HFFc6 (cell line): Measurements from ENCODE around the gene FAM114A2. TPM values are rescaled to one million over a fixed set of nuclear protein-coding genes. Genes with fewer than 3 reads are reported as not detected.

Source experiments
- DNase-seq: peaks from one replicate; pipeline ENCODE4 v3.0.0-alpha.2; 2018
- H3K27ac Mint-ChIP-seq: 2 replicates; pipeline ENCODE4 v1.8.0; 2020; ENCODE audit warnings: mild to moderate bottlenecking, mixed read lengths
- H3K27me3 Mint-ChIP-seq: 2 replicates; pipeline ENCODE4 v1.8.0; 2021; ENCODE audit warnings: mild to moderate bottlenecking, moderate library complexity, mixed read lengths; ENCODE audit not compliant: insufficient read depth
- H3K36me3 Mint-ChIP-seq: 2 replicates; pipeline ENCODE4 v1.8.0; 2021; ENCODE audit warnings: low read depth, mixed read lengths
- H3K4me1 Mint-ChIP-seq: 2 replicates; pipeline ENCODE4 v1.8.0; 2020; ENCODE audit warnings: low read depth, mixed read lengths
- H3K4me3 Mint-ChIP-seq: 2 replicates; pipeline ENCODE4 v1.8.0; 2020; ENCODE audit warnings: mild to moderate bottlenecking, moderate library complexity, mixed read lengths
- H3K9me3 Mint-ChIP-seq: 2 replicates; pipeline ENCODE4 v1.8.0; 2020; ENCODE audit warnings: mild to moderate bottlenecking, mixed read lengths
- CTCF ChIP-seq: fragments of 200-600 bp; sonication (generic); IDR thresholded peaks from 2 replicates; pipeline ENCODE4 v1.5.0; 2021; ENCODE audit warnings: antibody characterized with exemption, mild to moderate bottlenecking
- total RNA-seq, 6 experiments: library from RNA; stranded (reverse); fragmentation: NEBNext Ultra II Directional; extraction: Animal tissue kit (Norgen Biotek cat#: 25700); gene quantifications; 2 replicates in 1 of 6; 3 replicates in 5 of 6; pipeline ENCODE4 v1.2.3, GENCODE V29; 2021

The FAM114A2 gene
- total RNA-seq, 6 experiments from 2014 or later = 30.3 to 35.8 (median 34.6) TPM

- H3K4me3 Mint-ChIP-seq = no peak overlapping the region
- TF ChIP-seq CTCF = no peak
- H3K9me3 Mint-ChIP-seq = no peaks in the 10 kb centered on the region
- H3K36me3 Mint-ChIP-seq = no peaks in the 10 kb centered on the region
- no peak for DNase-seq
- H3K27ac Mint-ChIP-seq = no peak overlapping the region
- peaks cover 14% of the 10 kb centered on the region; the same call in 1 of the 2 replicates for H3K4me1 Mint-ChIP-seq
- H3K27me3 Mint-ChIP-seq = peaks cover 19% of the 10 kb centered on the region
These were observed 42.5 kb upstream of the FAM114A2 start for GRCh38 chr5:154081246-154081645.

GRCh38 chr5:154078272-154078671 lies 39.6 kb upstream of the FAM114A2 start:
- Mint-ChIP-seq H3K27me3 (peaks cover 11% of the 10 kb centered on the region), H3K27ac (no peak overlapping the region), H3K9me3 (no peaks in the 10 kb centered on the region), H3K36me3 (no peaks in the 10 kb centered on the region), H3K4me3 (no peak overlapping the region), H3K4me1 (peaks cover 14% of the 10 kb centered on the region; the same call in 1 of the 2 replicates)
- TF ChIP-seq CTCF = no peak
- DNase-seq = no peak

GRCh38 chr5:154077696-154078095 lies 39.0 kb upstream of the FAM114A2 start:
- Mint-ChIP-seq H3K4me3 (no peak overlapping the region), H3K27me3 (peaks cover 11% of the 10 kb centered on the region), H3K27ac (no peak overlapping the region), H3K9me3 (no peaks in the 10 kb centered on the region), H3K4me1 (peaks cover 14% of the 10 kb centered on the region; the same call in 1 of the 2 replicates), H3K36me3 (no peaks in the 10 kb centered on the region)
- DNase-seq = no peak
- TF ChIP-seq CTCF = no peak

GRCh38 chr5:154076240-154076922 lies 37.7 kb upstream of the FAM114A2 start:
- Mint-ChIP-seq H3K4me1 (peaks cover 26% of the 10 kb centered on the region), H3K9me3 (no peaks in the 10 kb centered on the region), H3K27me3 (peaks cover 6% of the 10 kb centered on the region), H3K36me3 (no peaks in the 10 kb centered on the region), H3K4me3 (no peak overlapping the region), H3K27ac (no peak overlapping the region)
- no peak for TF ChIP-seq CTCF
- no peak for DNase-seq

- Mint-ChIP-seq H3K9me3 (no peaks in the 10 kb centered on the region), H3K27ac (no peak overlapping the region), H3K4me1 (peaks cover 20% of the 10 kb centered on the region), H3K36me3 (no peaks in the 10 kb centered on the region), H3K4me3 (peak overlapping the region; percentile 76), H3K27me3 (peaks cover 10% of the 10 kb centered on the region)
- peak; percentile 99 for TF ChIP-seq CTCF
- DNase-seq = peak; percentile 51
These were observed 33.9 kb upstream of the FAM114A2 start for GRCh38 chr5:154072414-154073171.
